Neural progenitor cell (in vitro differentiated cells): ENCODE measurements around the gene ADCY5. TPM values are rescaled to one million over a fixed set of nuclear protein-coding genes. Genes with fewer than 3 reads are reported as not detected.

ENCODE experiments used
- DNase-seq: peaks from one replicate; pipeline ENCODE4 v3.0.0-alpha.2; 2016; ENCODE audit warnings: low spot score
- H2AFZ ChIP-seq: fragments of 200-600 bp; sonication (generic); replicated peaks from 2 replicates; pipeline ENCODE4 v1.6.1; 2016; ENCODE audit warnings: antibody characterized with exemption
- H3F3A ChIP-seq: fragments of 200-600 bp; sonication (generic); 2 replicates; pipeline ENCODE4 v1.6.1; 2016; ENCODE audit warnings: antibody characterized with exemption, low read depth
- H3K27ac ChIP-seq: fragments of 200-600 bp; sonication (generic); 2 replicates; pipeline ENCODE4 v1.5.1; 2016; ENCODE audit warnings: mild to moderate bottlenecking
- H3K27me3 ChIP-seq: fragments of 200-600 bp; sonication (generic); 2 replicates; pipeline ENCODE4 v1.6.1; 2016; ENCODE audit warnings: mild to moderate bottlenecking, moderate library complexity
- H3K36me3 ChIP-seq: fragments of 200-600 bp; sonication (generic); 2 replicates; pipeline ENCODE4 v1.5.1; 2016
- H3K4me1 ChIP-seq: fragments of 200-600 bp; sonication (generic); 2 replicates; pipeline ENCODE4 v1.6.1; 2016; ENCODE audit warnings: mixed run types
- H3K4me2 ChIP-seq: fragments of 200-600 bp; sonication (generic); 2 replicates; pipeline ENCODE4 v1.6.1; 2016
- H3K4me3 ChIP-seq: fragments of 200-600 bp; sonication (generic); 2 replicates; pipeline ENCODE4 v1.5.1; 2016
- H3K79me2 ChIP-seq: fragments of 200-600 bp; sonication (generic); 2 replicates; pipeline ENCODE4 v1.6.1; 2016; ENCODE audit warnings: low read depth
- H3K9ac ChIP-seq: fragments of 200-600 bp; sonication (generic); 2 replicates; pipeline ENCODE4 v1.6.1; 2016
- H3K9me3 ChIP-seq: fragments of 200-600 bp; sonication (generic); 2 replicates; pipeline ENCODE4 v1.5.1; 2016; ENCODE audit warnings: low read depth
- H4K20me1 ChIP-seq: fragments of 200-600 bp; sonication (generic); 2 replicates; pipeline ENCODE4 v1.6.1; 2016; ENCODE audit warnings: low read depth
- H3K27ac Mint-ChIP-seq: 3 replicates; pipeline ENCODE4 v1.8.0; 2021; ENCODE audit warnings: mixed read lengths
- H3K27me3 Mint-ChIP-seq: 2 replicates; pipeline ENCODE4 v1.8.0; 2022; ENCODE audit warnings: low read depth, mild to moderate bottlenecking, inconsistent platforms, moderate library complexity, mixed read lengths; ENCODE audit not compliant: insufficient read depth
- H3K36me3 Mint-ChIP-seq: 3 replicates; pipeline ENCODE4 v1.8.0; 2021; ENCODE audit warnings: mixed read lengths
- H3K4me1 Mint-ChIP-seq: 3 replicates; pipeline ENCODE4 v1.8.0; 2021; ENCODE audit warnings: mixed read lengths
- H3K4me3 Mint-ChIP-seq: 3 replicates; pipeline ENCODE4 v1.8.0; 2021; ENCODE audit warnings: mild to moderate bottlenecking, moderate library complexity, mixed read lengths
- H3K9me3 Mint-ChIP-seq: 3 replicates; pipeline ENCODE4 v1.8.0; 2020; ENCODE audit warnings: mixed read lengths
- CTCF ChIP-seq: fragments of 200-600 bp; sonication (generic); IDR thresholded peaks from 2 replicates; pipeline ENCODE4 v1.5.1; 2017; ENCODE audit warnings: antibody characterized with exemption, mild to moderate bottlenecking
- EZH2 ChIP-seq: fragments of 200-600 bp; sonication (generic); IDR thresholded peaks from 2 replicates; pipeline ENCODE4 v1.6.1; 2017; ENCODE audit warnings: antibody characterized with exemption, mild to moderate bottlenecking, moderate library complexity
- EZH2phosphoT487 ChIP-seq: fragments of 200-600 bp; sonication (generic); IDR thresholded peaks from 2 replicates; pipeline ENCODE4 v1.6.1; 2017; ENCODE audit warnings: antibody characterized with exemption
- total RNA-seq: library from RNA; depleted of rRNA; stranded (reverse); fragments of >200 nt; gene quantifications from 2 replicates; pipeline ENCODE4 v1.2.3, GENCODE V29; 2015; ENCODE audit warnings: low replicate concordance

Gene ADCY5
- total RNA-seq, 1 donor from 2014 or later, result 1.6 TPM

DNA sequence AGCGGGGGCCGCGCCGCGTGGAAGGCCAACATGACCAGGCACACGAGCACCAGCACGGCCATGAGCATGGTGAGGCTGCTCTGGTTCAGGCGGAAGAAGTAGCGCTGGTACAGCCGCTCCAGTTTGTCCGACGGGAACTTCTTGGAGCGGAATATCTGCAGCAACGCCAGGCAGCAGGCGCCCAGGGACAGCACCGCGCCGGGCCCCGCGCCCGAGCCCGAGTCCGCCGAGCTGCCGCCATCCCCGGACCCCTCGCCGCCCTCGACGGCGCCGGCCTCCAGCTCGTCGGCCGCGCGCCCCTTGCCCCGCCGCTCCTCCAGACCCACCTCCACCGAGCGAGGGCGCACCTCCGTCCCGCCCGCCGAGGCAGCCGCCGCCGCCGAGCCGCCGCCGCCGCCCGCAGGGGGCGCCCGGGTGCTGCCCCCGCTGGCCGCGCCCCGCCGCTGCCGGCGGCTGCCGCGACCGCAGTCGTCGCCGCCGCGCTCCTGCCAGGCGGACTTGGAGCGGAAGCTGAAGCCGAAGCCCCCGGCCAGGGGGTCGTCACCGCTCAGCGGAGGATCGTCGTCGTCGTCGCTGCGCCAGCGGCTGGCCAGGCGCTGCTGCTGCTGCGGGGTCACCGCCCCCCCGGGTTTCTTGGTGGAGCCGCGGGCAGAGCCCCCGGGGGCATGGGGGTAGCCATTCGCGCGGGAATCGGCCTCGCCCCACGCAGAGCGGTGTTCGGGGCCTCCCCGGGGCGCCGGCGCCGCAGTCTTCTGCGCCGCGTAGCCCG lies 957 bp downstream of the ADCY5 start:
- Mint-ChIP-seq H3K27me3 (peaks cover 40% of the 10 kb centered on the region), H3K27ac (no peak overlapping the region), H3K9me3 (peaks cover 3% of the 10 kb centered on the region), H3K4me1 (peaks cover 12% of the 10 kb centered on the region), H3K4me3 (peak overlapping the region; percentile 57), H3K36me3 (peaks cover 3% of the 10 kb centered on the region)
- H2AFZ ChIP-seq, result peak overlapping the region; percentile 99
- no peak overlapping the region for H3K27ac ChIP-seq
- no peak overlapping the region for H3K9ac ChIP-seq
- no peaks in the 10 kb centered on the region for H3K79me2 ChIP-seq
- peaks cover 5% of the 10 kb centered on the region for H4K20me1 ChIP-seq
- H3K36me3 ChIP-seq, result no peaks in the 10 kb centered on the region
- H3F3A ChIP-seq, result peaks cover 20% of the 10 kb centered on the region
- peak overlapping the region; percentile 87 for H3K4me2 ChIP-seq
- no peaks in the 10 kb centered on the region for H3K9me3 ChIP-seq
- H3K4me3 ChIP-seq, result peak overlapping the region; percentile 85
- peak; percentile 82 for DNase-seq
- TF ChIP-seq EZH2 (no peak), CTCF (peak; percentile 35), EZH2phosphoT487 (no peak)
- peaks cover 8% of the 10 kb centered on the region for H3K4me1 ChIP-seq
- H3K27me3 ChIP-seq, result peaks cover 87% of the 10 kb centered on the region

DNA sequence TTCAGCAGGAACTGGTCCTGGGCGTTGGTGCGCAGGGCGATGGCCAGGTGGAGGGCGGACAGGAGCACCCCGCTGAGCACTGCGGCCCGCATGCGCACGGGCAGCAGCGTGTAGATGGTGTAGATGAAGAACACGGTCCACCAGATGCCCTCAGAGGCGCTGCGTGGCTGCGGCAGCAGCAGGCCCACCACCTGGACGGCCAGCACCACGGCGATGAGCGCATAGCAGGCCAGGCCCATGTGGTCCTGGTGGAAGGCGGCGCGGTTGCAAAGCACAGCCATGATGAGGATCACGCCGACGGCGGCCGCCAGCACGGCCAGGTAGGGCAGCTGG lies 1.5 kb downstream of the ADCY5 start:
- no peaks in the 10 kb centered on the region for H3K79me2 ChIP-seq
- no peaks in the 10 kb centered on the region for H3K36me3 ChIP-seq
- DNase-seq, result no peak
- peaks cover 81% of the 10 kb centered on the region for H3K27me3 ChIP-seq
- no peaks in the 10 kb centered on the region for H3K9me3 ChIP-seq
- Mint-ChIP-seq H3K4me3 (peak overlapping the region; percentile 82), H3K27me3 (peaks cover 40% of the 10 kb centered on the region), H3K36me3 (peaks cover 3% of the 10 kb centered on the region), H3K27ac (no peak overlapping the region), H3K9me3 (peaks cover 3% of the 10 kb centered on the region), H3K4me1 (peaks cover 12% of the 10 kb centered on the region)
- H3K27ac ChIP-seq, result no peak overlapping the region
- H3K4me2 ChIP-seq, result no peak overlapping the region
- H3K4me3 ChIP-seq, result no peak overlapping the region
- H4K20me1 ChIP-seq, result peaks cover 5% of the 10 kb centered on the region
- no peak overlapping the region for H2AFZ ChIP-seq
- H3K9ac ChIP-seq, result no peak overlapping the region
- no peak for TF ChIP-seq EZH2
- TF ChIP-seq CTCF, result no peak
- no peak for TF ChIP-seq EZH2phosphoT487
- peaks cover 20% of the 10 kb centered on the region for H3F3A ChIP-seq
- H3K4me1 ChIP-seq, result peaks cover 8% of the 10 kb centered on the region

GRCh38 chr3:123446610-123447109 lies 2.2 kb downstream of the ADCY5 start:
- peaks cover 8% of the 10 kb centered on the region for H3K4me1 ChIP-seq
- no peak overlapping the region for H3K4me3 ChIP-seq
- no peaks in the 10 kb centered on the region for H3K79me2 ChIP-seq
- Mint-ChIP-seq H3K4me1 (peaks cover 12% of the 10 kb centered on the region), H3K27ac (no peak overlapping the region), H3K36me3 (peaks cover 3% of the 10 kb centered on the region), H3K4me3 (peak overlapping the region; percentile 82), H3K27me3 (peaks cover 36% of the 10 kb centered on the region), H3K9me3 (peaks cover 3% of the 10 kb centered on the region)
- TF ChIP-seq CTCF, result no peak
- no peak for TF ChIP-seq EZH2
- TF ChIP-seq EZH2phosphoT487, result no peak
- peaks cover 76% of the 10 kb centered on the region for H3K27me3 ChIP-seq
- no peak overlapping the region for H3K27ac ChIP-seq
- peaks cover 20% of the 10 kb centered on the region for H3F3A ChIP-seq
- H3K36me3 ChIP-seq, result no peaks in the 10 kb centered on the region
- peaks cover 5% of the 10 kb centered on the region for H4K20me1 ChIP-seq
- H2AFZ ChIP-seq, result no peak overlapping the region
- DNase-seq, result no peak
- H3K9ac ChIP-seq, result no peak overlapping the region
- no peaks in the 10 kb centered on the region for H3K9me3 ChIP-seq
- no peak overlapping the region for H3K4me2 ChIP-seq
